A673 (cell line): ENCODE measurements around the gene RPS6KA2.
"Not testable (repeated sequence)": the region's sequence is repeated elsewhere in the genome, so short reads cannot be mapped to it uniquely, and the experiment has no call there.

ENCODE experiments used
- EZH2 ChIP-seq: fragments of 200-600 bp; sonication (generic); IDR thresholded peaks from 2 replicates; pipeline ENCODE4 v1.6.1; 2017; ENCODE audit warnings: borderline replicate concordance, low read depth, mild to moderate bottlenecking, mixed read lengths, antibody characterized with exemption, low read length; ENCODE audit not compliant: poor library complexity, severe bottlenecking
- TF ChIP-seq, protein P1 (sequence below): fragments of 300-800, 200-600 bp; sonication (generic); conservative IDR thresholded peaks from 2 replicates; pipeline ENCODE4 v1.5.1; 2017; ENCODE audit warnings: low read depth, mild to moderate bottlenecking, antibody characterized with exemption, low read length, moderate library complexity, mixed read lengths

DNA sequence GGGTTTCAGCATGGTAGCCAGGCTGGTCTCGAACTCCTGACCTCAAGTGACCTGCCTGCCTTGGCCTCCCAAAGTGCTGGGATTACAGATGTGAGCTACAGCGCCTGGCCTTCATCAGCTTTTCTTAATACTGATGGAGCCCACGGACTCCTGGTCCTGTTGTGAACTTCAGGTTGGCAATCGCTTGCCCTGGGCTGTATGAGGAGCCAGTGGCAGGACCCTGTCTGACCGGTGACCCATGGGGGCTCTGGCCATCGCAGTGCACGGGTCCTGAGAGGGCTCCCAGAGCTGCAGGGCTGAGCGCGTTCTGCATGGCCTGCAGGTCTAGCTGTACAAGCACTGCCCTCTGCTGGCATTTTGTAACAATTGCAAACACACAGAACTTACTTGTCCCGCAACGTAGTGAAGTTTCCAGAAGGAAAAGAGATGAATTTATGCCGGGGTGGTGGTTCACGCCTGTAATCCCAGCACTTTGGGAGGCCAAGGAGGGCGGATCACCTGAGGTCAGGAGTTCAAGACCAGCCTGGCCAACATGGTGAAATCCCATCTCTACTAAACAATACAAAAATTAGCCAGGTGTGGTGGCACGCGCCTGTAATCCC is 226.3 kb downstream of the RPS6KA2 start:
- TF ChIP-seq, protein P1, sequence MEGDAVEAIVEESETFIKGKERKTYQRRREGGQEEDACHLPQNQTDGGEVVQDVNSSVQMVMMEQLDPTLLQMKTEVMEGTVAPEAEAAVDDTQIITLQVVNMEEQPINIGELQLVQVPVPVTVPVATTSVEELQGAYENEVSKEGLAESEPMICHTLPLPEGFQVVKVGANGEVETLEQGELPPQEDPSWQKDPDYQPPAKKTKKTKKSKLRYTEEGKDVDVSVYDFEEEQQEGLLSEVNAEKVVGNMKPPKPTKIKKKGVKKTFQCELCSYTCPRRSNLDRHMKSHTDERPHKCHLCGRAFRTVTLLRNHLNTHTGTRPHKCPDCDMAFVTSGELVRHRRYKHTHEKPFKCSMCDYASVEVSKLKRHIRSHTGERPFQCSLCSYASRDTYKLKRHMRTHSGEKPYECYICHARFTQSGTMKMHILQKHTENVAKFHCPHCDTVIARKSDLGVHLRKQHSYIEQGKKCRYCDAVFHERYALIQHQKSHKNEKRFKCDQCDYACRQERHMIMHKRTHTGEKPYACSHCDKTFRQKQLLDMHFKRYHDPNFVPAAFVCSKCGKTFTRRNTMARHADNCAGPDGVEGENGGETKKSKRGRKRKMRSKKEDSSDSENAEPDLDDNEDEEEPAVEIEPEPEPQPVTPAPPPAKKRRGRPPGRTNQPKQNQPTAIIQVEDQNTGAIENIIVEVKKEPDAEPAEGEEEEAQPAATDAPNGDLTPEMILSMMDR: peak; percentile 76
- not testable (repeated sequence) for TF ChIP-seq EZH2
